GM18907 (cell line): ENCODE measurements around the gene TSSC4.
A peak's percentile ranks its signal among the peaks of the same experiment; 100 is the strongest.

ENCODE experiments used
- ATAC-seq: cut with Tn5 transposase; IDR thresholded peaks from one replicate; pipeline ENCODE4 v1.9.1; 2021; ENCODE audit warnings: mild to moderate bottlenecking, moderate library complexity; ENCODE audit not compliant: unreplicated experiment

TSSC4 gene

GRCh38 chr11:2368851-2369180 lies 31.7 kb upstream of the TSSC4 start:
- ATAC-seq, result no peak

GRCh38 chr11:2369320-2369719 lies 31.2 kb upstream of the TSSC4 start:
- no peak for ATAC-seq

- ATAC-seq, result no peak
Observed at GRCh38 chr11:2369896-2370295, 30.7 kb upstream of the TSSC4 start.

GRCh38 chr11:2374456-2375201 lies 25.9 kb upstream of the TSSC4 start:
- no peak for ATAC-seq

GRCh38 chr11:2375341-2375853 lies 25.2 kb upstream of the TSSC4 start:
- ATAC-seq, result no peak

- ATAC-seq, result no peak
Observed at GRCh38 chr11:2375964-2376551, 24.5 kb upstream of the TSSC4 start.

GRCh38 chr11:2376751-2377451 lies 23.6 kb upstream of the TSSC4 start, which contains the start of gene CD81:
Gene CD81, plus strand, starts transcription at chr11:2377310. Its CDS starts 240 bp downstream, at chr11:2377550.
- ATAC-seq, result peak; percentile 41

- ATAC-seq, result peak; percentile 32
Observed at GRCh38 chr11:2377511-2378443, 22.8 kb upstream of the TSSC4 start.

- ATAC-seq, result no peak
Observed at GRCh38 chr11:2378527-2379210, 21.9 kb upstream of the TSSC4 start.

- no peak for ATAC-seq
Observed at GRCh38 chr11:2379466-2380174, 20.9 kb upstream of the TSSC4 start.

GRCh38 chr11:2380396-2380795 lies 20.2 kb upstream of the TSSC4 start:
- no peak for ATAC-seq

- no peak for ATAC-seq
Observed at GRCh38 chr11:2380807-2381350, 19.7 kb upstream of the TSSC4 start.

GRCh38 chr11:2381494-2382128 lies 18.9 kb upstream of the TSSC4 start:
- ATAC-seq, result no peak

GRCh38 chr11:2382129-2382517 lies 18.4 kb upstream of the TSSC4 start:
- no peak for ATAC-seq

- ATAC-seq, result no peak
Observed at GRCh38 chr11:2382936-2383851, 17.4 kb upstream of the TSSC4 start.

GRCh38 chr11:2383852-2384804 lies 16.4 kb upstream of the TSSC4 start:
- no peak for ATAC-seq
